ENCODE results near the gene ZNG1B.
"Not testable (repeated sequence)": the region's sequence is repeated elsewhere in the genome, so short reads cannot be mapped to it uniquely, and the experiment has no call there.

DNA sequence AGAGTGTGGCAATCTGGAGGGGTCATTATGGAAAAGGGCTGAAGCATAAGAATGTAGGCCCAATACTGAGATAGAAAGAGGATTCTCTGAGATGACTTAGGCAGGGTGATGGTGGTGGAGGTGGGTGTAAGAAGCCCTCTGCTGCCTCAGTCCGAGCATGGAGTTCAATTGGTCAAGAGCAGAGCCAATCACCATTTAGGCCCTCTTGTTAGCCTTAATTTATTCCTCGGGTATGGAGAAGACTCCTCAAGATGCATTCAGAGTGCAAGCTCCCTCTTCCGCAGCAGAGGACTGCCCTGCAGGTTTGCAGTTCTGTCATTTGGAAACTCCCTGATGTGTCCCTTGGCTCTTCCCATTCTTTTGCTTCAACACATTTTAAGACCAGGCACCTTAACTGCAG is 78.5 kb downstream of the ZNG1B start:
- TF ChIP-seq, protein P1, sequence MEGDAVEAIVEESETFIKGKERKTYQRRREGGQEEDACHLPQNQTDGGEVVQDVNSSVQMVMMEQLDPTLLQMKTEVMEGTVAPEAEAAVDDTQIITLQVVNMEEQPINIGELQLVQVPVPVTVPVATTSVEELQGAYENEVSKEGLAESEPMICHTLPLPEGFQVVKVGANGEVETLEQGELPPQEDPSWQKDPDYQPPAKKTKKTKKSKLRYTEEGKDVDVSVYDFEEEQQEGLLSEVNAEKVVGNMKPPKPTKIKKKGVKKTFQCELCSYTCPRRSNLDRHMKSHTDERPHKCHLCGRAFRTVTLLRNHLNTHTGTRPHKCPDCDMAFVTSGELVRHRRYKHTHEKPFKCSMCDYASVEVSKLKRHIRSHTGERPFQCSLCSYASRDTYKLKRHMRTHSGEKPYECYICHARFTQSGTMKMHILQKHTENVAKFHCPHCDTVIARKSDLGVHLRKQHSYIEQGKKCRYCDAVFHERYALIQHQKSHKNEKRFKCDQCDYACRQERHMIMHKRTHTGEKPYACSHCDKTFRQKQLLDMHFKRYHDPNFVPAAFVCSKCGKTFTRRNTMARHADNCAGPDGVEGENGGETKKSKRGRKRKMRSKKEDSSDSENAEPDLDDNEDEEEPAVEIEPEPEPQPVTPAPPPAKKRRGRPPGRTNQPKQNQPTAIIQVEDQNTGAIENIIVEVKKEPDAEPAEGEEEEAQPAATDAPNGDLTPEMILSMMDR (IDR thresholded peaks at IDR 0.05) = not testable (repeated sequence)
- TF ChIP-seq POLR2A (IDR thresholded peaks at IDR 0.05) = not testable (repeated sequence)

All from breast epithelium (tissue), 3 donors.